Prostate gland (tissue), 2 donors: Measurements from ENCODE around the gene TUG1.

Source experiments
- CTCF ChIP-seq, 4 experiments: fragments of 200-600 bp in 2 of 4; fragments of 450-650 bp in 2 of 4; sonication (generic) in 2 of 4; IDR thresholded peaks; 1 replicate in 3 of 4; 2 replicates in 1 of 4; pipeline ENCODE4 v1.5.1; 2016 to 2019; ENCODE audit warnings: antibody characterized with exemption in 4 of 4, mild to moderate bottlenecking in 2 of 4, moderate library complexity in 2 of 4
- POLR2A ChIP-seq: fragments of 450-650 bp; IDR thresholded peaks from one replicate; pipeline ENCODE4 v1.6.1; 2016; ENCODE audit warnings: antibody characterized with exemption, mild to moderate bottlenecking
- POLR2AphosphoS5 ChIP-seq: sonication (generic); formaldehyde crosslinking; IDR thresholded peaks from one replicate; pipeline ENCODE4 v1.6.1; 2017; ENCODE audit warnings: antibody characterized with exemption

GRCh38 chr22:30955153-30955552 lies 13.9 kb upstream of the TUG1 start:
- no peak for TF ChIP-seq CTCF (IDR thresholded peaks at IDR 0.05)
- TF ChIP-seq POLR2AphosphoS5, result no peak
- TF ChIP-seq POLR2A, result no peak
